H1 (cell line): ENCODE results near the gene FASLG. TPM values are rescaled to one million over a fixed set of nuclear protein-coding genes. Genes with fewer than 3 reads are reported as not detected.

Experiments used
- CTCF ChIA-PET: fragments of 300-600 bp; sonication (Branson Sonifier 250); formaldehyde crosslinking; loops from one replicate; lab custom pipeline; 2021; ENCODE audit not compliant: partially characterized antibody; lab: Charles Lee
- POLR2A ChIA-PET: fragments of 300-600 bp; sonication (Branson Sonifier 250); formaldehyde crosslinking; loops from one replicate; lab custom pipeline; 2021; ENCODE audit warnings: inconsistent platforms; ENCODE audit not compliant: partially characterized antibody; lab: Charles Lee
- DNase-seq, 2 experiments: peaks; one replicate each; pipeline versions ENCODE4 v3.0.0 to v3.0.0-alpha.2; 2010 to 2022; ENCODE audit warnings: low spot score in 2 of 2, low read depth in 1 of 2, mixed read lengths in 1 of 2
- FAIRE-seq: peaks from 2 replicates; lab custom pipeline; 2011; peaks lifted over from hg19 to GRCh38; lab: Jason Lieb, UNC
- H2AFZ ChIP-seq: 2 replicates; pipeline ENCODE4 v1.8.1; 2012; ENCODE audit warnings: low read length, inconsistent platforms
- H2AK5ac ChIP-seq: 2 replicates; pipeline ENCODE4 v1.6.1; 2013; ENCODE audit warnings: low read depth, low read length
- H2BK120ac ChIP-seq: replicated peaks from 2 replicates; pipeline ENCODE3; 2013; ENCODE audit warnings: low read depth, low read length, inconsistent platforms
- H2BK12ac ChIP-seq: 2 replicates; pipeline ENCODE4 v1.6.1; 2013; ENCODE audit warnings: low read depth, low read length
- H2BK15ac ChIP-seq: 2 replicates; pipeline ENCODE4 v1.6.1; 2013; ENCODE audit warnings: low read length
- H2BK20ac ChIP-seq: 2 replicates; pipeline ENCODE4 v1.6.1; 2013; ENCODE audit warnings: low read length
- H2BK5ac ChIP-seq: 2 replicates; pipeline ENCODE4 v1.6.1; 2013; ENCODE audit warnings: low read depth, low read length
- H3K14ac ChIP-seq: 2 replicates; pipeline ENCODE4 v1.6.1; 2013; ENCODE audit warnings: inconsistent platforms; ENCODE audit not compliant: insufficient read length
- H3K18ac ChIP-seq: 2 replicates; pipeline ENCODE4 v1.6.1; 2013; ENCODE audit warnings: low read length; ENCODE audit errors: extremely low read depth
- H3K23ac ChIP-seq: 2 replicates; pipeline ENCODE4 v1.6.1; 2013; ENCODE audit warnings: inconsistent platforms; ENCODE audit not compliant: insufficient read length
- H3K23me2 ChIP-seq: 2 replicates; pipeline ENCODE4 v1.6.1; 2013; ENCODE audit warnings: low read depth, low read length
- H3K27ac ChIP-seq: 2 replicates; pipeline ENCODE4 v1.6.1; 2011; ENCODE audit warnings: low read depth, low read length, inconsistent platforms
- H3K27me3 ChIP-seq, 4 experiments: replicated peaks in 1 of 4; 1 replicate in 1 of 4; 2 replicates in 3 of 4; pipeline versions ENCODE4 v1.6.1 to v1.8.1; 2011 to 2013; ENCODE audit warnings: low read length in 3 of 4, mild to moderate bottlenecking in 3 of 4, inconsistent platforms in 2 of 4, mixed read lengths in 2 of 4, moderate library complexity in 1 of 4; ENCODE audit not compliant: control insufficient read depth in 3 of 4, insufficient read depth in 3 of 4; ENCODE audit errors: extremely low read depth in 1 of 4
- H3K36me3 ChIP-seq, 4 experiments: 2 replicates each; pipeline versions ENCODE4 v1.6.1 to v1.8.1; 2011 to 2013; ENCODE audit warnings: mild to moderate bottlenecking in 4 of 4, low read length in 3 of 4, moderate library complexity in 2 of 4, control low read depth in 1 of 4, inconsistent platforms in 1 of 4; ENCODE audit not compliant: insufficient read depth in 4 of 4, control insufficient read depth in 2 of 4
- H3K4ac ChIP-seq: replicated peaks from 2 replicates; pipeline ENCODE3; 2013; ENCODE audit warnings: low read length, low read depth, mixed read lengths, inconsistent platforms; ENCODE audit not compliant: insufficient read length
- H3K4me1 ChIP-seq, 4 experiments: replicated peaks in 1 of 4; 1 replicate in 1 of 4; 2 replicates in 3 of 4; pipeline versions ENCODE4 v1.6.1 to v1.8.1; 2011 to 2013; ENCODE audit warnings: low read length in 3 of 4, inconsistent platforms in 2 of 4, mixed read lengths in 1 of 4; ENCODE audit not compliant: insufficient read depth in 4 of 4, control insufficient read depth in 3 of 4
- H3K4me2 ChIP-seq, 2 experiments: 2 replicates each; pipeline versions ENCODE4 v1.6.1 to v1.8.1; 2011 to 2013; ENCODE audit warnings: low read depth in 2 of 2, low read length in 2 of 2, control low read depth in 1 of 2, inconsistent platforms in 1 of 2, mild to moderate bottlenecking in 1 of 2; ENCODE audit not compliant: insufficient read depth in 1 of 2
- H3K4me3 ChIP-seq, 4 experiments: fragments of 200-600, 300-600 bp in 1 of 4; sonication (generic), shearing (Covaris generic), sonication (Bioruptor Twin) in 1 of 4; 2 replicates each; pipeline versions ENCODE4 v1.5.1 to v1.8.1; 2011 to 2016; ENCODE audit warnings: low read length in 4 of 4, low read depth in 3 of 4, control low read depth in 2 of 4, inconsistent platforms in 2 of 4, mild to moderate bottlenecking in 2 of 4, mixed read lengths in 1 of 4, moderate library complexity in 1 of 4; ENCODE audit not compliant: insufficient read depth in 2 of 4; ENCODE audit errors: extremely low read depth in 1 of 4
- H3K56ac ChIP-seq: replicated peaks from 2 replicates; pipeline ENCODE3; 2013; ENCODE audit warnings: low read depth, mild to moderate bottlenecking, mixed read lengths, low read length, inconsistent platforms; ENCODE audit not compliant: insufficient read length
- H3K79me1 ChIP-seq: 2 replicates; pipeline ENCODE4 v1.6.1; 2013; ENCODE audit warnings: low read depth, low read length, control low read depth
- H3K79me2 ChIP-seq, 2 experiments: 2 replicates each; pipeline versions ENCODE4 v1.6.1 to v1.8.1; 2012 to 2013; ENCODE audit warnings: low read length in 2 of 2, mild to moderate bottlenecking in 2 of 2, inconsistent platforms in 1 of 2; ENCODE audit not compliant: insufficient read depth in 2 of 2, control insufficient read depth in 1 of 2
- H3K9ac ChIP-seq, 4 experiments: replicated peaks in 1 of 4; 1 replicate in 1 of 4; 2 replicates in 3 of 4; pipeline versions ENCODE4 v1.6.1 to v1.8.1; 2011 to 2013; ENCODE audit warnings: low read depth in 3 of 4, low read length in 3 of 4, control low read depth in 2 of 4, mild to moderate bottlenecking in 2 of 4, moderate library complexity in 2 of 4, inconsistent platforms in 1 of 4; ENCODE audit errors: extremely low read depth in 1 of 4
- H3K9me3 ChIP-seq, 2 experiments: 2 replicates each; pipeline versions ENCODE4 v1.6.1 to v1.8.1; 2012 to 2013; ENCODE audit warnings: mild to moderate bottlenecking in 2 of 2, moderate library complexity in 2 of 2, control low read depth in 1 of 2, inconsistent platforms in 1 of 2, low read depth in 1 of 2, low read length in 1 of 2, mixed read lengths in 1 of 2; ENCODE audit not compliant: insufficient read depth in 2 of 2
- H4K20me1 ChIP-seq, 2 experiments: replicated peaks in 1 of 2; 2 replicates each; pipeline versions ENCODE3 to v1.8.1; 2011 to 2013; ENCODE audit warnings: inconsistent platforms in 2 of 2, low read length in 2 of 2, mild to moderate bottlenecking in 1 of 2; ENCODE audit not compliant: insufficient read depth in 2 of 2, control insufficient read depth in 1 of 2
- H4K5ac ChIP-seq: 2 replicates; pipeline ENCODE4 v1.6.1; 2013; ENCODE audit warnings: low read length, low read depth, mixed read lengths, inconsistent platforms; ENCODE audit not compliant: insufficient read length
- H4K8ac ChIP-seq: 2 replicates; pipeline ENCODE4 v1.8.0; 2013; ENCODE audit warnings: mild to moderate bottlenecking, moderate library complexity, low read length, inconsistent platforms; ENCODE audit not compliant: insufficient read depth; ENCODE audit errors: extremely low read depth
- H4K91ac ChIP-seq: replicated peaks from 2 replicates; pipeline ENCODE3; 2013; ENCODE audit warnings: low read length, mixed read lengths, inconsistent platforms; ENCODE audit not compliant: insufficient read length
- ATF2 ChIP-seq: IDR thresholded peaks from 2 replicates; pipeline ENCODE4 v1.6.1; 2012; ENCODE audit warnings: low read length, inconsistent platforms
- CHD1 ChIP-seq: IDR thresholded peaks from 2 replicates; pipeline ENCODE4 v1.6.1; 2012; ENCODE audit warnings: low read depth, low read length, improper control_type of control experiment
- EGR1 ChIP-seq: IDR thresholded peaks from 2 replicates; pipeline ENCODE4 v1.6.1; 2011; ENCODE audit warnings: low read depth, low read length, borderline replicate concordance
- GABPA ChIP-seq: IDR thresholded peaks from 2 replicates; pipeline ENCODE4 v1.6.1; 2011; ENCODE audit warnings: mild to moderate bottlenecking, low read length, moderate library complexity, borderline replicate concordance; ENCODE audit not compliant: insufficient read depth
- JUND ChIP-seq: IDR thresholded peaks from 2 replicates; pipeline ENCODE4 v1.6.1; 2011; ENCODE audit warnings: mild to moderate bottlenecking, improper control_type of control experiment, low read length
- POLR2AphosphoS5 ChIP-seq: IDR thresholded peaks from 2 replicates; pipeline ENCODE4 v1.6.1; 2011; ENCODE audit warnings: low read depth, low read length
- RBBP5 ChIP-seq: IDR thresholded peaks from 2 replicates; pipeline ENCODE4 v1.7.1; 2012; ENCODE audit warnings: low read depth, mild to moderate bottlenecking, inconsistent platforms, low read length, moderate library complexity, borderline replicate concordance
- RFX5 ChIP-seq: IDR thresholded peaks from 2 replicates; pipeline ENCODE4 v1.6.1; 2011; ENCODE audit warnings: low read depth, low read length, improper control_type of control experiment, borderline replicate concordance
- SIRT6 ChIP-seq: IDR thresholded peaks from one replicate; pipeline ENCODE4 v1.7.1; 2012; ENCODE audit warnings: low read length, inconsistent platforms
- SIX5 ChIP-seq: IDR thresholded peaks from 2 replicates; pipeline ENCODE4 v1.6.1; 2011; ENCODE audit warnings: mild to moderate bottlenecking, low read depth, low read length
- SP1 ChIP-seq: IDR thresholded peaks from 2 replicates; pipeline ENCODE4 v1.6.1; 2011; ENCODE audit warnings: low read depth, low read length
- TEAD4 ChIP-seq: IDR thresholded peaks from 2 replicates; pipeline ENCODE4 v1.6.1; 2012; ENCODE audit warnings: low read depth, low read length, inconsistent platforms, mixed read lengths
- USF2 ChIP-seq: IDR thresholded peaks from 2 replicates; pipeline ENCODE4 v1.6.1; 2011; ENCODE audit warnings: low read length, improper control_type of control experiment
- WGBS, 2 experiments: shearing (Covaris generic) in 1 of 2; methylation state at CpG; one replicate each; pipeline versions ENCODE4 v1.1.6 to v1.1.7; 2013 to 2015; ENCODE audit warnings: low lambda C conversion rate in 2 of 2, mixed read lengths in 2 of 2, inconsistent platforms in 1 of 2, low coverage in 1 of 2, missing lambda C conversion rate in 1 of 2; ENCODE audit not compliant: insufficient replicate concordance in 2 of 2, insufficient coverage in 1 of 2, insufficient read length in 1 of 2; ENCODE audit errors: extremely low coverage in 1 of 2, missing lambda C conversion rate in 1 of 2; 5-methylcytosine and 5-hydroxymethylcytosine counted together
- polyA plus RNA-seq, 7 experiments: library from polyadenylated mRNA; depleted of rRNA in 3 of 7; stranded (reverse) in 5 of 7; unstranded in 2 of 7; fragments of >200 nt in 5 of 7; fragments of 200-250 nt in 2 of 7; gene quantifications; 1 replicate in 5 of 7; 2 replicates in 1 of 7; 4 replicates in 1 of 7; pipeline versions ENCODE4 v1.2.1 to v1.2.3, GENCODE V29; 2011 to 2013; ENCODE audit warnings: missing spikeins in 2 of 7, mixed read lengths in 2 of 7
- total RNA-seq: library from RNA; stranded (reverse); fragmentation: NEBNext Ultra II Directional; extraction: Animal tissue kit (Norgen Biotek cat#: 25700); gene quantifications from 2 replicates; pipeline ENCODE4 v1.2.1, GENCODE V29; 2021

FASLG gene
- total and polyA plus RNA-seq, 2 of the 8 experiments (the other 6 are each of a cell fraction or from before 2014, with no cell fraction given), result not detected

GRCh38 chr1:172708452-172708851 is 49.5 kb downstream of the FASLG start:
- H3K9ac ChIP-seq, result no peak overlapping the region
- no peak overlapping the region for H2BK120ac ChIP-seq
- H3K36me3 ChIP-seq, result no peaks in the 10 kb centered on the region
- H4K5ac ChIP-seq, result no peak overlapping the region
- H3K4me1 ChIP-seq, result peaks cover 0 to 3% (median 0%) of the 10 kb centered on the region in 4 experiments; a peak in 2 of 7 replicates
- H3K4me2 ChIP-seq, result no peak overlapping the region
- H3K14ac ChIP-seq, result no peak overlapping the region
- ChIA-PET CTCF (interaction anchor here (1.5 to 1.9 kb wide), 3 partner anchors 10 to 99 kb away, joined by 5 to 23 read pairs (median 12); no protein-coding TSS in a partner anchor), POLR2A (no interaction called here)
- H3K79me1 ChIP-seq, result no peaks in the 10 kb centered on the region
- no peak overlapping the region for H2AK5ac ChIP-seq
- H4K20me1 ChIP-seq, result no peaks in the 10 kb centered on the region
- H3K56ac ChIP-seq, result no peak overlapping the region
- H4K8ac ChIP-seq, result no peak overlapping the region
- no peak for FAIRE-seq
- H3K27me3 ChIP-seq, result no peaks in the 10 kb centered on the region
- no peak overlapping the region for H3K4me3 ChIP-seq
- H2BK15ac ChIP-seq, result no peak overlapping the region
- no peak overlapping the region for H3K4ac ChIP-seq
- no peak overlapping the region for H2BK5ac ChIP-seq
- H3K9me3 ChIP-seq, result no peaks in the 10 kb centered on the region
- no peak overlapping the region for H2BK20ac ChIP-seq
- no peak overlapping the region for H4K91ac ChIP-seq
- H3K23ac ChIP-seq, result no peak overlapping the region
- no peak overlapping the region for H3K18ac ChIP-seq
- no peak overlapping the region for H3K27ac ChIP-seq
- peaks cover 1% of the 10 kb centered on the region; the same call in 1 of the 2 replicates for H3K23me2 ChIP-seq
- 100% methylated on average over 2 of the region's 2 CpGs; no CpG with 5 or more reads in 1 of the 2 experiments for WGBS, 2 experiments
- H3K79me2 ChIP-seq, result no peaks in the 10 kb centered on the region
- H2BK12ac ChIP-seq, result no peak overlapping the region
- no peak overlapping the region for H2AFZ ChIP-seq
- no peak for DNase-seq
- no peak for TF ChIP-seq POLR2AphosphoS5
- TF ChIP-seq SIRT6, result no peak
- no peak for TF ChIP-seq SP1
- no peak for TF ChIP-seq TEAD4
- no peak for TF ChIP-seq EGR1
- no peak for TF ChIP-seq RFX5
- no peak for TF ChIP-seq USF2
- TF ChIP-seq RBBP5, result no peak
- no peak for TF ChIP-seq GABPA
- TF ChIP-seq ATF2, result no peak
- no peak for TF ChIP-seq SIX5
- no peak for TF ChIP-seq JUND
- TF ChIP-seq CHD1, result no peak
